ENCODE results near the gene TRMT11. TPM values are rescaled to one million over a fixed set of nuclear protein-coding genes. Genes with fewer than 3 reads are reported as not detected.

TRMT11 gene
- total RNA-seq, 6 donors from 2014 or later: 13.8 to 66.0 (median 25.5) TPM

GRCh38 chr6:126071000-126071647 lies 84.8 kb downstream of the TRMT11 start:
- Histone ChIP-seq H3K27me3 (no peaks in the 10 kb centered on the region), H3K27ac (no peak overlapping the region), H3K9me3 (no peaks in the 10 kb centered on the region), H3K36me3 (no peaks in the 10 kb centered on the region), H3K4me3 (no peak overlapping the region), H3K4me1 (no peaks in the 10 kb centered on the region)
- TF ChIP-seq CTCF (IDR thresholded peaks at IDR 0.05) (no peak), POLR2A (IDR thresholded peaks at IDR 0.05) (no peak)
- DNase-seq: no peak
- 80 to 84% methylated on average over 7 of the region's 7 CpGs for WGBS, 2 donors
- ATAC-seq (ENCODE audit: low FRiP score in 2 of 2): no peak

- WGBS, 2 donors: 81 to 89% methylated on average over 3 of the region's 3 CpGs
- Histone ChIP-seq H3K4me1 (no peaks in the 10 kb centered on the region), H3K27ac (no peak overlapping the region), H3K36me3 (no peaks in the 10 kb centered on the region), H3K4me3 (no peak overlapping the region), H3K9me3 (no peaks in the 10 kb centered on the region), H3K27me3 (no peaks in the 10 kb centered on the region)
- DNase-seq (no peak), ATAC-seq (ENCODE audit: low FRiP score in 2 of 2) (no peak)
- TF ChIP-seq EP300 (IDR thresholded peaks at IDR 0.05) (no peak), CTCF (IDR thresholded peaks at IDR 0.05) (no peak), POLR2AphosphoS5 (IDR thresholded peaks at IDR 0.05) (no peak), POLR2A (IDR thresholded peaks at IDR 0.05) (no peak)
Observed at GRCh38 chr6:126072172-126072571, 85.8 kb downstream of the TRMT11 start.

DNA sequence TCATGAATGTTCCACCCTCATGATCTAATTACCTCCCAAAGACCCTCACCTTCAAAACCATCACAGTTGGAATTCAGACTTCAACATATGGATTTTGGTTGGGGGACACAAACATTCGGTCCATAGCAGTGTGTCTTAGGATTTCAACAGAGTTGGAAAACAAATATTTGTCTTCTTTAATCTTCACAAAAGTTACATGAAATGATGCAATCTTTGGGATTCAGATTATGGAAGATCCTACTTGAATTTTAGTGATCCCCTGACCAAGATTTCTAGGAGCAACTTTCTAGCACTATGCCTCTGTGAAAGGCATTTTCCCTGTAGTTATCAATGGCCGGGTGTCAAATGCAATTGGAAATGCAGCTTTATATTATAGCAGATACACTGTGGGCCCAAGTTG lies 86.5 kb downstream of the TRMT11 start:
- Histone ChIP-seq H3K4me3 (no peak overlapping the region), H3K4me1 (no peaks in the 10 kb centered on the region), H3K9me3 (no peaks in the 10 kb centered on the region), H3K36me3 (no peaks in the 10 kb centered on the region), H3K27me3 (no peaks in the 10 kb centered on the region), H3K27ac (no peak overlapping the region)
- ATAC-seq (ENCODE audit: low FRiP score in 2 of 2) (no peak), DNase-seq (no peak)
- WGBS, 2 donors: 82 to 86% methylated on average over 2 of the region's 2 CpGs
- TF ChIP-seq POLR2A (IDR thresholded peaks at IDR 0.05) (no peak), EP300 (IDR thresholded peaks at IDR 0.05) (no peak), POLR2AphosphoS5 (IDR thresholded peaks at IDR 0.05) (no peak), CTCF (IDR thresholded peaks at IDR 0.05) (no peak)

GRCh38 chr6:126075335-126076071 lies 89.2 kb downstream of the TRMT11 start:
- H3K27me3 ChIP-seq: no peaks in the 10 kb centered on the region
- TF ChIP-seq POLR2A (IDR thresholded peaks at IDR 0.05): no peak
- TF ChIP-seq EP300 (IDR thresholded peaks at IDR 0.05): no peak
- TF ChIP-seq CTCF (IDR thresholded peaks at IDR 0.05): no peak
- TF ChIP-seq POLR2AphosphoS5 (IDR thresholded peaks at IDR 0.05): no peak
- no peaks in the 10 kb centered on the region for H3K9me3 ChIP-seq
- H3K4me1 ChIP-seq: no peaks in the 10 kb centered on the region
- H3K36me3 ChIP-seq: no peaks in the 10 kb centered on the region
- ATAC-seq (ENCODE audit: low FRiP score in 2 of 2) (no peak), DNase-seq (no peak)
- no peak overlapping the region for H3K27ac ChIP-seq
- WGBS, 2 donors: 63 to 69% methylated on average over 4 of the region's 4 CpGs
- H3K4me3 ChIP-seq: no peak overlapping the region
